Measurements from ENCODE around the gene S1PR4. TPM values are rescaled to one million over a fixed set of nuclear protein-coding genes. Genes with fewer than 3 reads are reported as not detected.
A peak's percentile ranks its signal among the peaks of the same experiment; 100 is the strongest.

S1PR4 gene
- total RNA-seq, 1 donor from 2014 or later, result not detected

DNA sequence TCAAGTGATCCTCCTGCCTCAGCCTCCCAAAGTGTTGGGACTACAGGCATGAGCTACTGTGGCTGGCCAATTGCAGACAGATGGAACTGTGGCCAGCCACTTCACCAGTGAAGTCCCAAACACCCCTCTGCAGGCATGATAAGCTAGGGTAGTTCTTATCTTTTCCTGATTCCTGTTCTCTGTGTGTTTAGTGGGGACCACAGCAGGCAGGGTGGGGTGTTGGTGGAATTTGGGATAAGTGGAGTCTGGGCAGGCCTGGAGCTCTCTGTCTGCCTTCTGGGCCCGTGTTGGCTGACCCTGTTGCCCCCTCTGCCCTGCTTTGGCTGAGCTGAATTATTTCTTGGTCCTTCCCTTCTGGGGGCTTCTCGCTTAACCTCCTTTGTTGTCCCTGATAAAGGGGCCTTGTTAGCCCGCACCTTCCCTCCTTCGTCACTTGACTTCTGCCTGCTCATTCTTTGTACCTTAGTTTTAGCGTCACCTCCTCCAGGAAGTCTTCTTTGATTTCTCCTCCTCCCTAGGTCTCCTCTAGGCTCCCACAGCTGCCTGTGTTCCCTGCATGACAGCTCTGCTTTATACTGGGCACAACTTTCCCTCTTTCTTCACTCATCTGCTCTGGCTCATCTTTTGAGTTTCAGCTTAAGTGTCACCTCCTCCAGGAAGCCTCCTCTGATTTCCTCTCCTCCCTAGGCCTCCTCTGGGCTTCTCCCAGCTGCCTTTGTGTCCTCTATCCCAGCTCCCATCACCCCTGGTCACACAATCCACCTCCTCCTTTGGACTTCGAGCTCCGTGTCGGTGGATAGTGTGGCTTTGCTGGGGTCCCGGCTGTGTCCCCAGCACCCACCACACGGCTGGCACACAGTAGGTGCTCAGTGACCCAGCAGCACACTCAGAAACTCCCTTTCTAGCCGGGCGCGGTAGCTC is 5.4 kb downstream of the S1PR4 start:
- TF ChIP-seq, protein P1, sequence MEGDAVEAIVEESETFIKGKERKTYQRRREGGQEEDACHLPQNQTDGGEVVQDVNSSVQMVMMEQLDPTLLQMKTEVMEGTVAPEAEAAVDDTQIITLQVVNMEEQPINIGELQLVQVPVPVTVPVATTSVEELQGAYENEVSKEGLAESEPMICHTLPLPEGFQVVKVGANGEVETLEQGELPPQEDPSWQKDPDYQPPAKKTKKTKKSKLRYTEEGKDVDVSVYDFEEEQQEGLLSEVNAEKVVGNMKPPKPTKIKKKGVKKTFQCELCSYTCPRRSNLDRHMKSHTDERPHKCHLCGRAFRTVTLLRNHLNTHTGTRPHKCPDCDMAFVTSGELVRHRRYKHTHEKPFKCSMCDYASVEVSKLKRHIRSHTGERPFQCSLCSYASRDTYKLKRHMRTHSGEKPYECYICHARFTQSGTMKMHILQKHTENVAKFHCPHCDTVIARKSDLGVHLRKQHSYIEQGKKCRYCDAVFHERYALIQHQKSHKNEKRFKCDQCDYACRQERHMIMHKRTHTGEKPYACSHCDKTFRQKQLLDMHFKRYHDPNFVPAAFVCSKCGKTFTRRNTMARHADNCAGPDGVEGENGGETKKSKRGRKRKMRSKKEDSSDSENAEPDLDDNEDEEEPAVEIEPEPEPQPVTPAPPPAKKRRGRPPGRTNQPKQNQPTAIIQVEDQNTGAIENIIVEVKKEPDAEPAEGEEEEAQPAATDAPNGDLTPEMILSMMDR (IDR thresholded peaks at IDR 0.05; ENCODE audit: insufficient read depth, low read length, poor library complexity, severe bottlenecking), result no peak

DNA sequence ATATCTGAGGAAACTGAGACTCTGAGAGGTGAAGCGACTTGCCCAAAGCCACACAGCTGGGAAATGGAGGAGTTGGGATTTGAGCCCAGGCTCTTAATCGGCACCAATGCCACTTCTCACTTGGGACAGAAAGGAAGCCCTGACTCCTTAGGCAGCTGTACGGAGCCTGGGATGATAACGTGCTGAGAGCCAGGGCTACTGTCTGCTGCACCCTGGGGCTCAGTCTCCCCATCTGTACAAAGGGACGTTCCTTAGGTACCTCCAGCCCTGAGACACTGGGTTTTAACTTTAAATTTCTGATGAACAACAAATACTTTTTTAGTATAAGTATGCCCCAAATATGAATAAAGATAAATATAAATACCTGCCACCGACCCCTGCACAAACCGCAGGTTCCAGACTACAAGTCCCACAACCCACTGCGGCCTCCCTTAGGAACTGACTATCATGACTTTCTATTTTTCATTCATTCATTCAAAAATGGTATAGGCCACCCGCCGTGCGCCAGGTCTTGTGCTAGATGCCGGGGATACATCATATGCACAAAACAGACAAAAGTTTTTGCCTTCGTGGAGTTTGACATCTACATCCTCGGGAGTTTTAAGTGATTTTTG is 6.4 kb downstream of the S1PR4 start:
- peak; percentile 29 for DNase-seq (ENCODE audit: low read depth)
- TF ChIP-seq, protein P1 (IDR thresholded peaks at IDR 0.05; ENCODE audit: insufficient read depth, low read length, poor library complexity, severe bottlenecking), result no peak
- Histone ChIP-seq H3K4me3 (ENCODE audit: low read depth, low read length) (peak overlapping the region; percentile 95), H3K27me3 (ENCODE audit: control insufficient read depth, insufficient read depth, low read length) (no peaks in the 10 kb centered on the region), H3K36me3 (ENCODE audit: control insufficient read depth, insufficient read depth, low read length) (no peaks in the 10 kb centered on the region)

More for the DNA sequence above, 5.4 kb downstream of the S1PR4 start:
- no peaks in the 10 kb centered on the region for H3K36me3 ChIP-seq (ENCODE audit: control insufficient read depth, insufficient read depth, low read length)
- no peak overlapping the region for H3K4me3 ChIP-seq (ENCODE audit: low read depth, low read length)
- DNase-seq (ENCODE audit: low read depth), result no peak
- no peaks in the 10 kb centered on the region for H3K27me3 ChIP-seq (ENCODE audit: control insufficient read depth, insufficient read depth, low read length)

DNA sequence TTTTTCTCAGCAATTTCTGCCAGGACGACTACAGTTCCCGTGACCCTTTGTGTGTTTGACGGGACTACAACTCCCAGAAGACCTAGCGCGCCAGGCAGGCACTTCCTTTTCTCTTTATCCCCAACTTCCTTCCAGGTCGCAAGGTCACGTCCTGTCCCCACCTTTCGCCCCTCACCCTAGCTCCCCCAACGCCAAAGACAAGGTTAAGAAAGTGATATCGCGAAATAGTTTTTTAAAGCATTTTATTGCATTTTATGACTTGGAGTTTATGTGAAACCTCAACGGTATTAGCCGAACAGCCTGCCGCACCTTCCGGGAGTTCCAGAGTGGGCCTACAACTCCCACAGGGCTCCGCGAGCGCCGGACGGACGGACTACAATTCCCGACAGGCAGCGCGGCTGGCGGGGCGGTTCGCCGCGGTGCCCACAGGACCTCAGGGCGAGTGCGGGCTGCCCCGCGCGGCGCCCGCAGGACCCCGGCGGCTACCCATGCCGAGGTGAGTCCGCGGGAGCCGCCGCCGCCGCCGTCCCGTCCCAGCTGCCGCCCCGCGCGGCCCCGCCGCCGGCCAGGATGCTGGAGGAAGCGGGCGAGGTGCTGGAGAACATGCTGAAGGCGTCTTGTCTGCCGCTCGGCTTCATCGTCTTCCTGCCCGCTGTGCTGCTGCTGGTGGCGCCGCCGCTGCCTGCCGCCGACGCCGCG is 7.0 kb downstream of the S1PR4 start, which contains the start of gene NCLN:
NCLN (plus strand) TSS at position 470 of the 699 bp plus-strand sequence; CDS start at position 571, 101 bp downstream.
- H3K36me3 ChIP-seq (ENCODE audit: control insufficient read depth, insufficient read depth, low read length), result no peaks in the 10 kb centered on the region
- peak; percentile 67 for DNase-seq (ENCODE audit: low read depth)
- TF ChIP-seq, protein P1 (IDR thresholded peaks at IDR 0.05; ENCODE audit: insufficient read depth, low read length, poor library complexity, severe bottlenecking), result no peak
- H3K27me3 ChIP-seq (ENCODE audit: control insufficient read depth, insufficient read depth, low read length), result no peaks in the 10 kb centered on the region
- H3K4me3 ChIP-seq (ENCODE audit: low read depth, low read length), result peak within 1 kb of the TSS; percentile 95

DNA sequence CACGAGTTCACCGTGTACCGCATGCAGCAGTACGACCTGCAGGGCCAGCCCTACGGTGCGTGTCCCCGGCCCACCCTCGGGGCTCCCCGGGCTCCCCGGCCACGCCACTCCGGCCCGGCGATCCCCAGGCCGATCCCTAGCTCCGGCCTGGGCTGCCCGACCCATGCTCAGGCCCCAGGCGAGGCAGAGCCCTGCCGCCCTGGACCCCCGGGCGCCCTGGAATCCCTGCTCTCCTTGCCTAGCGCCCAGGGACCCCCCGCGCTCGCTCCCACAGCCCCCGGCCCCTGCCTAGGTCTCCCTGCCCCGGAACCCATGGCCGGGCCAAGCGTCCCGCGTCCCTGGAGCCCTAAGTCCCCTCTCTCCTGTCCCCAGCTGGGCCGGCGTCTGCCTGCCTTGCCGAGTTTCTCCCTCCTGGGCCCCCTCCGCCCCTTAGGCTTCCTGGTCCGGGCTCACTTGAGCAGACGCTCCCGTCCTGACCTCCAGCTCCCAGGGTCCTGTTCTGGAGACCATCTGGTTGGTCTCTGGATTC is 7.7 kb downstream of the S1PR4 start:
- Histone ChIP-seq H3K4me3 (ENCODE audit: low read depth, low read length) (peak overlapping the region; percentile 95), H3K27me3 (ENCODE audit: control insufficient read depth, insufficient read depth, low read length) (no peaks in the 10 kb centered on the region), H3K36me3 (ENCODE audit: control insufficient read depth, insufficient read depth, low read length) (no peaks in the 10 kb centered on the region)
- TF ChIP-seq, protein P1 (IDR thresholded peaks at IDR 0.05; ENCODE audit: insufficient read depth, low read length, poor library complexity, severe bottlenecking), result no peak
- no peak for DNase-seq (ENCODE audit: low read depth)

DNA sequence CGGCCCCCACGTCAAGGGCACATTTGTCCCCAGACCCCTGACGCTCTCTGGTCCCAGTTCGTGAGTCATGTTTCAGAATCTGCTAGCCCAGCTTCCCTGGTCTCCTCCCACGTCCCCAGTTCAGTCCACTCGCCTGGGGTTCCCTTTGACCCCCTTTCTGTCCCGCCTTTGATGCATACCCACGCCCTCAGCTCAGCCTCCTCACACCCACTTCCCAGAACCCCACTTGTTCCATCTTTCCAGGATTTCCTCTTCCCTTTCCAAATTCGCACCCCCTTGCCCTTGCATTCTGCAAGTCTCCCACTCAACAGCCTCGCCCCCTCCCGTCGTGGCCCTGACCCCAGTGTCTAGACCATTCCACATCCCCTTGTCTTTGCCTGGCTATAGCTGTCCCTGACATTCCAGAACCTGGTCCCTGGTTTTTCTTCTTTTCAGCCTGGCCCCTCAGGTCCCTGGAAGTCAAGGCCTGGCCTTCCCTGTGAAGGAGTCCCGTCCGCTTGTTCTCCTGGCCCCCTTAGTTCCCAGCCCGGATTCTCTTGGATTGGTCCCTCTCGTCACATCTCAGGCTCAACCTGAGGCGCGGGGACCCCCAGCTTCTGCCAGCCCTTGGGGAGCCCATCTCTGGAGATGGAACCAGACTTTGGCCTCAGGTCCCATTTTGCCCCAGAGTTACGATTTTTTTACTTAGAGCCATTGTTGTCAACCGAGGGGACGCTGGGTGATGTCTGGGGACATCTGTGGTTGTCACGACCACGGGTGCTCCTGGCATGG is 8.5 kb downstream of the S1PR4 start:
- TF ChIP-seq, protein P1 (IDR thresholded peaks at IDR 0.05; ENCODE audit: insufficient read depth, low read length, poor library complexity, severe bottlenecking), result no peak
- no peak for DNase-seq (ENCODE audit: low read depth)
- H3K27me3 ChIP-seq (ENCODE audit: control insufficient read depth, insufficient read depth, low read length), result no peaks in the 10 kb centered on the region
- H3K4me3 ChIP-seq (ENCODE audit: low read depth, low read length), result peak overlapping the region; percentile 95
- no peaks in the 10 kb centered on the region for H3K36me3 ChIP-seq (ENCODE audit: control insufficient read depth, insufficient read depth, low read length)
